Superior temporal gyrus (tissue), 1 donor: ENCODE results near the gene DGAT2L6.
A peak's percentile ranks its signal among the peaks of the same experiment; 100 is the strongest.

ENCODE experiments used
- DNase-seq: peaks from one replicate; pipeline ENCODE4 v3.0.0-alpha.2; 2016; ENCODE audit errors: extremely low spot score

The DGAT2L6 gene

GRCh38 chrX:70176938-70177533 lies at the start of gene DGAT2L6:
TSS of gene DGAT2L6 (plus strand) at chrX:70177483. CDS start at chrX:70177583, 100 bp downstream.
- DNase-seq, result no peak

- DNase-seq, result no peak
Observed at GRCh38 chrX:70128071-70128470, 49.2 kb upstream of the DGAT2L6 start.

GRCh38 chrX:70129816-70130215 lies 47.5 kb upstream of the DGAT2L6 start:
- DNase-seq, result no peak

- DNase-seq, result no peak
Observed at GRCh38 chrX:70132224-70132623, 45.1 kb upstream of the DGAT2L6 start.

- DNase-seq, result peak; percentile 51
Observed at GRCh38 chrX:70132877-70133302, 44.4 kb upstream of the DGAT2L6 start.

- DNase-seq, result peak; percentile 93
Observed at GRCh38 chrX:70133303-70134115, 43.8 kb upstream of the DGAT2L6 start, which contains the start of gene IGBP1. TSS of gene IGBP1 (plus strand) at chrX:70133447. CDS start at chrX:70133948, 501 bp downstream.

- DNase-seq, result no peak
Observed at GRCh38 chrX:70134116-70134477, 43.2 kb upstream of the DGAT2L6 start.

GRCh38 chrX:70138622-70139021 lies 38.7 kb upstream of the DGAT2L6 start:
- no peak for DNase-seq

- DNase-seq, result peak; percentile 29
Observed at GRCh38 chrX:70139736-70140135, 37.5 kb upstream of the DGAT2L6 start.

GRCh38 chrX:70141373-70141772 lies 35.9 kb upstream of the DGAT2L6 start:
- no peak for DNase-seq

GRCh38 chrX:70166601-70167590 lies 10.4 kb upstream of the DGAT2L6 start:
- DNase-seq, result peak; percentile 18

GRCh38 chrX:70168238-70169188 lies 8.8 kb upstream of the DGAT2L6 start:
- DNase-seq, result peak; percentile 30

GRCh38 chrX:70169281-70169680 lies 8.0 kb upstream of the DGAT2L6 start:
- no peak for DNase-seq

- DNase-seq, result peak; percentile 8
Observed at GRCh38 chrX:70171624-70172023, 5.7 kb upstream of the DGAT2L6 start.

- no peak for DNase-seq
Observed at GRCh38 chrX:70172221-70172620, 5.1 kb upstream of the DGAT2L6 start.

GRCh38 chrX:70172964-70173363 lies 4.3 kb upstream of the DGAT2L6 start:
- no peak for DNase-seq

- DNase-seq, result no peak
Observed at GRCh38 chrX:70174754-70175153, 2.5 kb upstream of the DGAT2L6 start.

GRCh38 chrX:70175338-70175737 lies 1.9 kb upstream of the DGAT2L6 start:
- DNase-seq, result no peak

GRCh38 chrX:70183091-70183490 lies 5.8 kb downstream of the DGAT2L6 start:
- no peak for DNase-seq

GRCh38 chrX:70190225-70190624 lies 12.9 kb downstream of the DGAT2L6 start:
- DNase-seq, result no peak
